Heart left ventricle (tissue), 13 donors: ENCODE measurements around the gene TBX1.

ENCODE experiments used
- CTCF ChIP-seq, 12 donors: fragments of 200-600 bp; sonication (generic) in 4 of 12; IDR thresholded peaks; one replicate each; pipeline versions ENCODE4 v1.5.0 to v1.8.0; 2018 to 2022; ENCODE audit warnings: antibody characterized with exemption in 12 of 12, mild to moderate bottlenecking in 5 of 12
- POLR2A ChIP-seq, 2 donors: fragments of 450-650 bp; IDR thresholded peaks; one replicate each; pipeline ENCODE4 v1.6.1; 2017; ENCODE audit warnings: antibody characterized with exemption in 2 of 2, mild to moderate bottlenecking in 2 of 2, moderate library complexity in 2 of 2
- donor health status: ischemic (EF 13 %, LVEDD 7.1; RV severe dilation, severe dysfunction).
- donor health status: DM: no; HTN: yes; CAD: no.
- donor health status: DM: no; HTN: no; CAD: no.
- donor health status: ischemic (EF 25% LVEDD 6.9; RV normal size, moderate dysfunction).
- donor health status: ischemic (EF 25% LVEDD 5.7; RV mildly dilated, moderate dysfunction).
- donor health status: ischemic (EF 35%, LVEDD 5.7; RV mildly dilated, moderate dysfunction).
- donor health status: nonischemic (EF 11% LVEDD 7.7; RV severe dilation, severe dysfunction).
- donor health status: DM: yes; HTN: yes; CAD: no.
- donor health status: PGD.
- donor health status: ischemic (EF 29% LVEDD 5.4; RV normal size, mild dysfunction).
- donor health status: nonischemic (EF 23%, LVEDD 6.1; RV moderate dilation, normal function).

- TF ChIP-seq CTCF (IDR thresholded peaks at IDR 0.05) (no peak), POLR2A (IDR thresholded peaks at IDR 0.05) (no peak)
These were observed 23.2 kb downstream of the TBX1 start for GRCh38 chr22:19783586-19784383.
